Stimulated activated CD4-positive, alpha-beta T cell treated with anti-CD3 and anti-CD28 coated beads, Interleukin-12 subunit alpha, Interleukin-12 subunit beta, amount 100 ng/mL, for 4 hours (primary cell): ENCODE results near the gene ADSL.
"Not testable (repeated sequence)": the region's sequence is repeated elsewhere in the genome, so short reads cannot be mapped to it uniquely, and the experiment has no call there.

Experiments used
- DNase-seq: peaks from one replicate; pipeline ENCODE4 v3.0.0-alpha.2; 2020

ADSL gene

DNA sequence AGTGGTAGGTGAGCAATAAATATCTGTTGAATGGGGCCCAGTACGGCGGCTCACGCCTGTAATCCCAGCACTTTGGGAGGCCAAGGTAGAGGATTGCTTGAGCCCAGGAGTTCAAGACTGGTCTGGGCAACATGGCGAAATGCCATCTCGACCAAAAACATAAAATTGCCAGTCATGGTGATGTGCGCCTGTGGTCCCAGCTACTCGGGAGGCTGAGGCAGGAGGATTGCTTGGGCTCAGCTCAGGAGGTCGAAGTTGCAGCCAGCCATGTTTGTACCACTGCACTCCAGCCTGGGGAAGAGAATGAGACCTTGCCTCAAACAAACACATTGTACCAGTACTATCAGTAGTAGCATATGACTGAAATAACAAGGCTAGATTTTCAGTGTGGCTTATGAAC, 28.3 kb downstream of the ADSL start:
- DNase-seq = no peak

DNA sequence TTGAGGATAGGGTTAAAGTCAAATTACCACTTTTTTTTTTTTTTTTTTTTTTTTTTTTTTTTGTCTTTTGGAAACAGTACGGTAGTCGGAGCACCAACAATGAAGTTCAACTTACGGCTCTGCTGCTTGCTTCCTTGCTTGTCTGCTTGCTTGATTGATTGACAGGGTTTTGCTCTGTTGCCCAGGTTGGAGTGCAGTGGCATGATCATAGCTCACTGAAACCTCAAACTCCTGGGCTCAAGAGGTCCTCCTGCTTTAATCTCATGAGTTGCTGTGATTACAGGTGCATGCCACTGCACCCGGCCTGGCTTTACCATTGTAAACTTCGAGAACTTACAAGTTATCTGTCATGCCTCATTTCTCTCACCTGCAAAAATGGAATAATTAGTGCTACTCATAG, 29.8 kb downstream of the ADSL start:
- DNase-seq = no peak

DNA sequence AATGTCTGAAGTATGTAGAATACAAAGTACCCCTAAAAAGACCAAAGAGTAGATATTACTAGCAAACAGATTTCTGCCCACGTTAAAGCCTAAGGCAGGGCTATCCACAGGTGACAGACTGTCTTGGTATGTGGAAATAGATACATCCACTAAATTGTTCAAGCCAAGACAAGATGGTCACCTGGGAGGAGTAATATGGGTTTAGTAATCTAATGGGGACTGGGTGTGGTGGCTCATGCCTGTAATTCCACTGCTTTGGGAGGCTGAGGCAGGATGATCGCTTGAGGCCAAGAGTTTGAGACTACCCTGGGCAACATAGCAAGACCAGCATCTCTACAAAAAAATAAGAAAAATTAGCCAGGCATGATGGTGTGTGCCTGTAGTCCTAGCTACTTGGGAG, 31.6 kb downstream of the ADSL start:
- DNase-seq = no peak

DNA sequence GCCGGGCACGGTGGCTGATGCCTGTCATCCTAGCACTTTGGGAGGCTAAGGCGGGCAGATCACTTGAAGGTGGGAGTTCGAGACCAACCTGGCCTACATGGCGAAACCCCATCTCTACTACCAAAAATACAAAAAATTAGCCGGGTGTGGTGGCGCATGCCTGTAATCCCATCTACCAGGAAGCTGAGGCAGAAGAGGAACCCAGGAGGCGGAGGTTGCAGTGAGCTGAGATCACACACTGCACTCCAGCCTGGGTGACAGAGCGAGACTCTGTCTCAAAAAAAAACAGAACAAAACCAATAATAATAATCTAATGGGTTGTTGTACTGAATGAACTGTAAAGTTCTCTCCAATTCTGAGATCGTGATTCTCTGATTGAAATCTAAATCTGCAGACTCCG, 32.1 kb downstream of the ADSL start:
- not testable (repeated sequence) for DNase-seq

DNA sequence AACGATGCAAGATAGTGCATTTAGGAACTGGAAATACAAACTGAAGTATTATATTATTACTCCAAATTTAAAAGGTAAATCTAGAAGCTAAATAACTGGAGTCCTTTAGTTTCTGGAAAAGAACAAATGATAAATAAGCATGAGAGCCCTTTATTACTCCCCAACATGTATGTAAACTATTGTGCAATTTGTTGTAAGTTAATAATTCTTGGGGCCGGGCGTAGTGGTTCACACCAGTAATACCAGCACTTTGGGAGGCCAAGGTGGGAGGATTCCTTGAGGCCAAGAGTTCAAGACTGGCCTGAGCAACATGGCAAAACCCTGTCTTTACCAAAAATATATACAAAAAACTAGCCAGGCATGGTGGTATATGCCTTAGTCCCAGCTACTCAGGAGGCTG, 35.2 kb downstream of the ADSL start:
- no peak for DNase-seq

DNA sequence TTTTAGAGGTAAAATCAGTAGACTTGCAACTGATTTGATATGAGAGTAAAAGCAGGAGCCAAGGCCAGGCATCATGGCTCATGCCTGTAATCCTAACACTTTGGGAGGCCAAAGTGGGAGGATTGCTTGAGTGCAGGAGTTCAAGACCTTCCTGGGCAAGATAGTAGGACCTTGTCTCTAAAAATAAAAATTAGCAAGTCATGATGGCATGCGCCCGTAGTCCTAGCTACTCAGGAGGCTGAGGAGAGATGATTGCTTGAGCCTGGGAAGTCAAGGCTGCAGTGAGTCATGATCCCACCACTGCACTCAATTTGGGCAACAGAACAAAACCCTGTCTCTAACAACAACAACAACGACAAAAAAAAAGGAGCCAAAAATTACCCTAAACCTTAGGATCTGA, 37.6 kb downstream of the ADSL start:
- DNase-seq = no peak

DNA sequence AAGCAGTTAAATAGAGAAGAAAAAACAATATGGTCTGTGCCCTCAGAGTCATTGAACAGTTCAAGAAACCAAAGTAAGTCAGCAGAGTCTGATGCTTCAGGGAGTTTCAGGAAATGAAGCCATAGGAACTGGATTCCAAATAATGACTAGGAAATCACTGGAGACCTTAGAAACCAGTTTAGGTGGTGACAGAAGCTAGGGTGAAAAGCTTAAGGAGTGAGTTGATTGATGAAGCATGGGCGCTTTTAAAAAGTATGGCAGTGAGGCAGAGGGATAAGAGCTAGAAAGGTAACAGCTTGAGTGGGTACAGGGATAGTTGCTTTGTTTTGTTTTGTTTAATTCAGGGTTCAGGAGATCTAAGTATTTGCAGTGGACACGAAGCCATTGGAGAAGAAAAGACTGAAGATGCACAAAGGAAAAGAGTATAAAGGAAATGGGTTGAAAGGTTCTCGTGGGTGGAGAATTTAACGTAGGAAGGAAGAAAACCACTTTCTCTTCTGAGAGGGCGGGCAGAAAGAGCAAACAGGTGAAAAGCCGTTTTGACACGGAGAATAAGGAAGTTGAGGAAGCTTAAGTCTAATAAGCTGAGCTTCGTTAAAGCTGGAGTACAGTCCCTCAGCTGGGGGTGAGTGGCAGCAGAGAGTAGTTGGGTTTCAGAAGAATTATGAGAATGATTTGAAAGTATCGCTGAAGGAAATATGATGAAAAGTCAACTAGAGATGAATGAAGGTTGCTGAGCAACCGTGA, 38.9 kb downstream of the ADSL start:
- DNase-seq = peak; percentile 17

DNA sequence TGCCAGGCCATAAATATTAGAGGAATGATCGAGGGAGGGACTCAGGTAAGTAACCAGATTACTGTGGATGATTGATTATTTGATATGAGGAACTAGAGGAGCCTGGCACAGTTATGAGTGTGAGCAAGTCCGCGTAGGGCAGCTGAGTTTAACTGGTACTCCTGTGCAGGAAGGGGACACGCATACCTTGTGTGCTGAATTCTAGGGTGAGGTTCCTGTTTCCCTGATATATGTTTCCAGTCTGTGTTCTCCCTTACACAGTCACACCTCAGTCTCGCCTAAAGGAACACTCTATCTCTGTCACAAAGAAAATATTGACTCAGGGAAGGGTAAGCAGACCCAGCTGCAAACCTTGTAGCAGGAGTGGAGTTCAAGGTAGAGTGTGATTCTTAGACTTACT, 41.4 kb downstream of the ADSL start:
- DNase-seq = no peak

DNA sequence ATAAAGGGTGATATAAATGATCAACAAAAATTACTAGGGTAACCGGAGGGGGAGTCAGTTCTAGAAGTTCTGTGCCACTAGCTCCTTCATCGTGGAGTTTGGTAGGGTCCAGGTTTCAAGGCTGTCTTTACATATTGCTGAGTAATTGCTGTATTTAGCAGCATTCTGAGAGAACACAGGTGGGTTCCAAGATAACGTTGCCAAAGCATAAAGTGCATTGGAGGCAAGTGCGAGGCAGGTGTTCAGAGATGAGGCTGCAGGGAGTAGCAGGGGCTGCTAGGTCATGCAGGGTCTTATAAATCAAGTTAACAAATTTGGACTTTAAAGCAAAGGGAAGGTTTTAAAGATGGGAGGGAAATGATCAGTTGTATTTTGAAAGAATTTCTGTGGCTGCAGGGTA, 41.9 kb downstream of the ADSL start:
- no peak for DNase-seq

DNA sequence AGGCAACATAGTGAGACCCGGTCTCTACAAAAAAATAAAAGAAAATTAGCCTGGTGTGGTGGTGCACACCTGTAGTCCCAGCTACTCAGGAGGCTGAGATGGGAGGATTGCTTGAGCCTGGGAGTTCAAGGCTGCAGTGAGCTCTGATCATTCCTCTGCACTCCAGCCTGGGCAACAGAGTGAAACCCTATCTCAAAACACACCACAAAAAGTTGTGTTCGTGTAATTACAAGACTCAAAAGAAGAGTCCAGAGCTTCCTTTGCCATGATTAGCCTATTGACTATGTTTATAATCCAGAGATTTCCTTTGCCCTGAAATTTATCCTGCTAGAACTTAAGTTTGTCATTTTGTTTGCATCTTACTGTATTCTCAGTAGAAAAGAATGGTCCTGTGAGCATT, 45.1 kb downstream of the ADSL start:
- no peak for DNase-seq

DNA sequence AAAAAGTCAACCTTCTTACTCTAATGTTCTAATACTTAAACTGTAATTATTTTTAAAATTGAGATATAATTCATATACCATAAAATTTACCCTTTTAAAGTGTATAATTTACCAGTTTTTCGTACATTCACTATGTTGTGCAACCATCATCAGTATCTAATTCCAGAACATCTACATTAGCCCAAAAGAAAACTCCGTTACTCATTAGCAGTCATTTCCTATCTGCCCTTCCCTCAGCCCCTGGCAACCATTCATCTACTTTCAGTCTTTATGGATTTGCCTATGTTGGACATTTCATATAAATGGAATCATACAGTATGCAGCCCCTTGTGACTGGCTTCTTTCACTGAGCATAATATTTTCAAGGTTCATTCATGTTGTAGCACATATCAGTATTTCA, 46.3 kb downstream of the ADSL start:
- DNase-seq = no peak

DNA sequence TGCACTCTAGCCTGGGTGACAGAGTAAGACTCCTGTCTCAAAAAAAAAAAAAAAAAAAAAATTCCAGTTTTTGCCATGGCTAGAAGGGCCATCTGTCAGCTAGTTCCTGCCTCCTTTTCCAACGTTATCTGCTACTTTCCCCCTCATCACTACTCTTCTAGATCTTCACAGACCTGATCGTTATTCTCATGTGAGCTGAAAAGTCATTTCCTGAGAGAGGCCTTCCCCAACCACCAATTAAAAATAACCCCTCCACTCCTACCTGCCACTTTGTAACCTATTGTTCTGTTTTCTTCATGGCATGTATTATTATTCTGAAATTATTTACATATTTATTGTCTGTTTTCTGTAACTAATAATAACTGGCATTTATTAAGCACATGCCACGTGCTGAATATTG, 48.3 kb downstream of the ADSL start:
- DNase-seq = no peak

DNA sequence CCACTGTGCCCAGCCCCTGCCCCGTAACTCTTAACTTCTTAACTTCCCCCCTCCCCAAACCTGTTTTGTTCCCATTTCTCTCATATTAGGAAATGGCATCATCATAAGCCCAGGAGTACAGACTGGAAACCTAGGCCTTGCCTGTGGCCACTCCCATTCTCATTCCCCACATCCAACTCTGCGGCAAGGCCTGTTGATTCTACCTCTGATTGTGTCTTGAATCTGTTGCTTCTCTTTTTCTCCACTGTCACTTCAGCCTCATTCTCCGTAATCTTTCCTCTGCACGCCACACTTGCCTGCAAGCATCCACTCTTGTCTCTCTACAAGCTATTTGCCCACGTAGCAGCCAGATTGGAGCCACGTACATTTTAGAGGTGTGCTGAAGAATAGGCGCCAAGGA, 49.3 kb downstream of the ADSL start:
- DNase-seq = no peak

DNA sequence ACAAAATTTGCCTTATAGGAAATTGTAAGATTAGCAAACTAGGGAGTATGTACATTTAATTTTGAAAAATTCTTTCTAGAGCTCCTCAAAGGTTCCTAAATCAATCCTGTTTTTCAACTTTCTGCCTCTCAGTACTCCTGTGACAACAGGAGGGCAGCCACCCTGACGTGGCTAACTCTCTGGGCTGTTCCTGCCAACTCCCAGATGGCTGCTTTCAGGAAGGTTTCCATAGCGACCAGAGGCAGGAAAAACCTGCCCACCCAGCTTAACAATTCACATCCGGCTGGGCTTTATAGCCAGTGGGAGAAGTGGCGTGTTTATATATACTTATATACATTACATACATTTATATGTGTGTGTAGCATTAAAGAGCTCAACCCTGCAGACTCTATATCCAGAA, 50.6 kb downstream of the ADSL start:
- no peak for DNase-seq

DNA sequence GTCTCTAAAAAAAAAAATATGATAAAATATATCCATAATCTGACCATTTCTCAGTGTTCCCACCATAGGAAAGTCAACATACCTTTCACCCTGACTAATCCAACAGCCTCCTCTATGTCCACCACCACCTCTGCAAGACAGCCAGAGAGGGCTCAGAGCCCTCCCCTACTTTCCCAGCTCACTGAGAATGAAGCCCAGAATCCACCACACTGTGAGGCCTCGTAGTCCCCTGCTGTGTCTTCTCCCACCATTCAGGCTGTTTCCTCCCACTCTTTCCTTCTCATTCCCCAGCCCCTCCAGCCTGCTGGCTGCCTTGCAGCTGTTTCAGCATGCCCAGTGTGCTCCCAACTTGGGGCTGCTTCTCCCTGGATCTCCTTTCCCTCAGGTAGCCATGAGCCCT, 51.1 kb downstream of the ADSL start:
- no peak for DNase-seq

DNA sequence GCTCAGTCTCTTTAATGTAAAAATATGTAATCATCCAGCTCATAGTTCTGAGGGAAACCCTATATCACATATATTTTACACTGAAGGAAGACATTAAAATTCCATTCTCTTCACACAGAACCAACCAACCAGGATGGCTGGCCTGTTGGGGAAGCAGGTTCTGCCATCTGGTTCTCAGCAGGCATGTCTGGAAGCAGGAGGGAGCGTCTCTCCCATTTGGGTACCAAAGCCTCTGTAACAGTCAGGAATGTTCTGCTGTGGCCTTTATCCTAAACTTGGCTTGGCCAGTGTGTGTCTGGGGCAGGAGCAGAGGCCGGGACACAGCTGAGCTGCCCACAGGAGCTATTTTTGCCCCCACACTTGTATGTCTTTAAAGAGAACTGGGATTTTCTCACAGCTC, 53.3 kb downstream of the ADSL start:
- no peak for DNase-seq

DNA sequence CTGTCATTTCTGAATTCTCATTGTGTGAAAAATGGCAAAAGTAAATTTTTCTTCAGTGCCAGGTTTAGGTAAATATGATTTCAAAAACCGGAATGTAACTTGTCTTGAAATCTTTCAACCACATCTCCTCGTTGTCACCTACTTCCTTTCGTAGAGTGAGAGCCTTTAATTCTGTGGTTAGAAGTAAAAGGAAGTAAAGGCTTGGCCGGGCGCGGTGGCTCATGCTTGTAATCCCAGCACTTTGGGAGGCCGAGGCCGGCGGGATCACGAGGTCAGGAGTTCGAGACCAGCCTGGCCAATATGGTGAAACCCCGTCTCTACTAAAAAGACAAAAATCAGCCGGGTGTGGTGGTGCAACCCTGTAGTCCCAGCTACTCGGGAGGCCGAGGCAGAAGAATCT, 53.9 kb downstream of the ADSL start:
- DNase-seq = peak; percentile 25

DNA sequence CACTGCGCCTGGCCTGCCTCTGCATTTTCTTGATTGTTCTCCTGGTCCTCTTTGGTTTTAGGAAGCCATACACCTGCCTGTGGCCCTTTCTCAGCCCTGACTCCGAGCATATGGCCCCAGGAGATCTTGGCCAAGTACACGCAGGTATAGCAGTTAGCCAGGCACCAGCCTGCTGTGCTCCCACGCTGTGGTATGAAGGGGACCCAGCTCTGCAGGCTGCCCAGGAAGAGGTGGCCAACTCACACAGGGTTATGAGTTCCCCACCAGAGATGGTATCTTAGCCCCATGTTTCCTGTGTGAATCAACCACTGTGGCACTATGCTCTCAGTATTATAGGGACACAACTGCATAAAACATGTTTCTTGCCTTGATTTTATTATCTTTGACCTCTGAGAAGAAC, 55.2 kb downstream of the ADSL start:
- DNase-seq = peak; percentile 20

DNA sequence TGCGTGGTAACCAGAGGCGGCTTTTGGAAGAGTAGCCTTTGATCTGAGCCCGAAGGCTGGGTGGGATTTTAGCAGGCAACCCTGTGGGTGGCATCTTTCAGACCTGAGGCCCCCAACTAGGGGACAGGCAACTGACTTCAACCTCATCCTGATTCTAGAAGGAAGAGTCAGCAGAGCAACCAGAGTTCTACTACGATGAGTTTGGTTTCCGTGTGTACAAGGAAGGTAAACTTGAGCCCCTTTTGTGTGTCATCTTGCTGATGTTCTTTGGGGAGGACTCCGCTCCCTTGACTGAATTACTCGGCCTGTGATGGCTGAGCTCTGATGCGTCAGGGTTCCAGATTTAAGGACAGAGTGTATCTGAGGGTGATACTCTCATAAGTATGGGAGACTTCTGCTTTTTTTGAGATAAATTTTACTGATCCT, 55.7 kb downstream of the ADSL start:
- DNase-seq = no peak

DNA sequence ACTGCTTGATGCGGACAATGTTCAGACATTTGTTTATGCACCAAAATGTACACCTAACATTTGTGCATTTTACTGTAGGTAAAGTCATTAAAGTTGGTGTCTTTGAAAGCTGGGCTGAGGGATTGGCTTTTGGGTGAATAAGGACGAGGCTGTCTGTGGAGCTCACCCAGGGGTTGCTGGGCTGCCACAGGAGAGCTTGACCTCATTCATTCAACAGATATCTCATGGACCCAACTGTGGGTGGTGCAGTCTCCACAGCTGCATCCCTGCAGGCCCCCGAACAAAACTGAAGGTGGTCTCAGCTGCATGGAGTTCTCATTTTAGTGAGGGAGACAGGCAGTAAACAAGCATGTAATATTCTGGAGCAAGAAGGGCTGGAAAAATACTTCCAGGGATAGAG, 56.8 kb downstream of the ADSL start:
- no peak for DNase-seq

DNA sequence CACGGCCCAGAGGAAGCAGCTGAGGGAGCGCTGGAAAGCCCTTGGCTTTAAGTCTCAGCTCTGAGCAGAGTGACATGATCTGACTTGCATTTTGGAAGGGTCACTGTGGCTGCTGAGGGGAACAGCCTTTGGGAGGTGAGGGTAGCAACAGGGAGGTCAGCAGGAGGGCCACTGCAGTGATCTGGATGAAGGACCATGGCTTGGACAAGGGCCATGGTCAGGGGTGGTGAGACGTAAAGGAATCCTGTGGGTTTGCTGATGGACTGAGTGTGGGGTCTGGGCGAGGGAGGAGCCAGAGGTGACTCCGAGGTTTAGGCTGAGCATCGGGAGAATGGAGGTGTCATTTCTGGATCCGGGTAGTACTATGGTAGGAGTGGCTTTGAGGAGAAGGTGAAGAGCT, 57.4 kb downstream of the ADSL start:
- no peak for DNase-seq

DNA sequence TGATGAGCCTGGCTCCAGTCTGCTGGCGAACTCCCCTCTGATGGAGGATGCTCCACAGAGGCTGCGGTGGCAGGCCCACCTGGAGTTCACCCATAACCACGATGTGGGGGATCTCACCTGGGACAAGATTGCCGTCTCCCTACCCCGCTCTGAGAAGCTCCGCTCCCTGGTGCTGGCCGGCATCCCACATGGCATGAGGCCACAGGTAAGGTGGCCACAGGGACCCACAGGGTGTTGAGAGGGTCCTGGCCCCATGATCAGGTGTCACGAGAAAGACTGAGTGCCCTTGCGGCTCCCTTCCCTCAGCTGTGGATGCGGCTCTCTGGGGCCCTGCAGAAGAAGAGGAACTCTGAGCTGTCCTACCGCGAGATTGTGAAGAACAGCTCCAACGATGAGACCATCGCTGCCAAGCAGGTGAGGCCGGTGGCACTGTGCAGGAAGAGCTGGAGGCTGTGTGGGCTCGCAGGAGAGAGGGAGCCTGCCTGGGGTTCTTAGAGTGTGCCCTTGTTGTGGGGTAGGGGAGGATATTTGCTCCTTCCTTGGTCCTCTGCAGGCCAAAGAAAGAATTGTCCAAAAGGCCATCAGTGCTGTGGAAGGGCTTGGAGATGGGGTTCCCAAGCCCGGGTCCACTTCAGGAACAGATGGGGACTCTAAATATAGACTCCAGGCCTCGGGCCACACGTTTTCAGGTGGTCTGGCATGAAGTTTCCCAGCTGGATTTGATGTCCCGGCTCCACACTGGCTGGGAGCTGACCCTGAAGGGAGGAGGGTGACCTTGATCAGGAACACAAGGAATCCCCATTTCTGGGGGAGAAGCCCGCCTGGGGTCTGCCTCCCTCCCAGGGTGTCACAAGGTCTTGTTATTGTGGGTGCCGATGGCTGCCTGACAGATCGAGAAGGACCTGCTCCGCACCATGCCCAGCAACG, 58.2 kb downstream of the ADSL start:
- no peak for DNase-seq

DNA sequence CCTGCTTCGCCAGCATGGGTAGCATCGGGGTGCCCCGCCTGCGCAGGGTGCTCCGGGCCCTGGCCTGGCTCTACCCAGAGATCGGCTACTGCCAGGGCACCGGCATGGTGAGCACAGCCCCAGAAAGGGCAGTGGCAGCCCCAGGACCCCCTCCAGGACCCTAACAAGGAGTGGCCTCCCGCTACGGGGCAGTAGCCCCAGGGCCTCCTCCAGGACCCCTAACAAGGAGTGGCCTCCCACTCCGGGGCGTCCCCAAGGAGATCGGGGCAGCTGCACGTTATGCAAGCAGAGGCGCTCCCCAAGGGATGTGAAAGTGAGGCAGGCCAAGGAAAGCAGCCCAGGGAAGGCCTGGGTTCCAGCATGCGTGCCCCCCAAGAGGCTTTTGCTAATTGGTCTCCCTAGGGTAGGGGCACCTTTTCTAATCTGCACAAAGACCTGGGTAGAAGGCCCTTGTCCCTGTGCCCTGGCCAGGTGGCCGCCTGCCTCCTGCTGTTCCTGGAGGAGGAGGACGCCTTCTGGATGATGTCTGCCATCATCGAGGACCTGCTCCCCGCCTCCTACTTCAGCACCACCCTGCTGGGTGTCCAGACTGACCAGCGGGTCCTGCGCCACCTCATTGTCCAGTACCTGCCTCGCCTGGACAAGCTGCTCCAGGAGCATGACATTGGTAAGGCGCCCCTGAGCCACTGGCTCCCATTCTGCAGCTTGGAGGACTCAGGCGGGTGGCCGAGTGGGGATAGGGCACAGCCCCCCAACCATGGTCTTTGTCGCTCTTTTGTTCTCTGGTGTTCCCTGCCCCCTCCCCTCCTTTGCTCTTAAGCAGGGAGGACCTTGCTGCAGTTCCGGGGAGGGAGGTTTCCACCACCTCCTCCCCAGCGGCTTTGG, 59.1 kb downstream of the ADSL start:
- DNase-seq = no peak
